OCI-LY7 (cell line): Measurements from ENCODE around the gene HSD17B1. TPM values are rescaled to one million over a fixed set of nuclear protein-coding genes. Genes with fewer than 3 reads are reported as not detected.

ENCODE experiments used
- BruUV-seq: library from RNA; stranded (reverse); fragments of 400-500 nt; replicated peaks from 2 replicates; lab custom pipeline; 2021; lab: Mats Ljungman, UMichigan
- CTCF ChIA-PET: fragments of 300-600 bp; sonication (Branson Sonifier 250); formaldehyde crosslinking; loops from one replicate; lab custom pipeline; 2022; ENCODE audit warnings: antibody characterized with exemption; ENCODE audit not compliant: unreplicated experiment; lab: Charles Lee
- POLR2A ChIA-PET: fragments of 300-600 bp; sonication (Branson Sonifier 250); formaldehyde crosslinking; loops from one replicate; lab custom pipeline; 2022; ENCODE audit warnings: antibody characterized with exemption; lab: Charles Lee
- DNase-seq: peaks from one replicate; pipeline ENCODE4 v3.0.0-alpha.2; 2015; ENCODE audit warnings: low spot score
- H2AFZ ChIP-seq: fragments of 200-600 bp; sonication (generic), shearing (Covaris generic); 2 replicates; pipeline ENCODE4 v1.6.1; 2014; ENCODE audit warnings: mild to moderate bottlenecking, antibody characterized with exemption, low read length, moderate library complexity
- H3K27ac ChIP-seq: fragments of 200-600 bp; sonication (generic); 2 replicates; pipeline ENCODE4 v1.5.1; 2014; ENCODE audit warnings: mixed run types, low read depth, mild to moderate bottlenecking, moderate library complexity, low read length, inconsistent platforms; ENCODE audit not compliant: poor library complexity, severe bottlenecking
- H3K36me3 ChIP-seq: fragments of 200-600 bp; sonication (generic); 2 replicates; pipeline ENCODE4 v1.6.1; 2014; ENCODE audit warnings: mild to moderate bottlenecking, antibody characterized with exemption, low read length, moderate library complexity, mixed read lengths; ENCODE audit not compliant: insufficient read depth
- H3K4me1 ChIP-seq: fragments of 200-600 bp; sonication (generic); 2 replicates; pipeline ENCODE4 v1.5.1; 2014; ENCODE audit warnings: mild to moderate bottlenecking, low read length; ENCODE audit not compliant: insufficient read depth, poor library complexity, severe bottlenecking
- H3K4me2 ChIP-seq: fragments of 200-600 bp; sonication (generic); 2 replicates; pipeline ENCODE4 v1.6.1; 2014; ENCODE audit warnings: mild to moderate bottlenecking, low read length
- H3K4me3 ChIP-seq: fragments of 200-600 bp; sonication (generic); 2 replicates; pipeline ENCODE4 v1.5.1; 2014; ENCODE audit warnings: mild to moderate bottlenecking, low read depth, low read length; ENCODE audit not compliant: poor library complexity, severe bottlenecking
- H3K79me2 ChIP-seq: fragments of 200-600 bp; sonication (generic); 2 replicates; pipeline ENCODE4 v1.6.1; 2016; ENCODE audit warnings: low read depth, mild to moderate bottlenecking, low read length, moderate library complexity, mixed read lengths; ENCODE audit not compliant: insufficient read depth
- H3K9me2 ChIP-seq: fragments of 200-600 bp; sonication (generic); 2 replicates; pipeline ENCODE4 v1.6.1; 2016; ENCODE audit warnings: mild to moderate bottlenecking, low read length, mixed read lengths; ENCODE audit not compliant: insufficient read depth
- H3K9me3 ChIP-seq: fragments of 200-600 bp; sonication (generic); 2 replicates; pipeline ENCODE4 v1.6.1; 2014; ENCODE audit warnings: mild to moderate bottlenecking, mixed run types, low read length, mixed read lengths
- H4K20me1 ChIP-seq: fragments of 200-600 bp; sonication (generic); 2 replicates; pipeline ENCODE4 v1.6.1; 2014; ENCODE audit warnings: mild to moderate bottlenecking, antibody characterized with exemption, low read length, moderate library complexity, mixed read lengths; ENCODE audit not compliant: insufficient read depth
- CTCF ChIP-seq: fragments of 200-600 bp; sonication (generic); conservative IDR thresholded peaks from 2 replicates; pipeline ENCODE4 v1.5.1; 2014; ENCODE audit warnings: mild to moderate bottlenecking, antibody characterized with exemption, low read length, moderate library complexity, mixed read lengths
- EZH2phosphoT487 ChIP-seq: fragments of 200-600 bp; sonication (generic); IDR thresholded peaks from 2 replicates; pipeline ENCODE4 v1.6.1; 2018; ENCODE audit warnings: low read depth, borderline replicate concordance, mild to moderate bottlenecking, mixed run types, antibody characterized with exemption, low read length, moderate library complexity, mixed read lengths
- intact Hi-C: fragments of 100-400 bp; cut with micrococcal nuclease; formaldehyde crosslinking; loops from one replicate; pipeline ENCODE4 v1.10.0; 2022; ENCODE audit not compliant: unreplicated experiment
- total RNA-seq, 2 experiments: library from RNA; depleted of rRNA in 1 of 2; stranded (reverse); fragments of >200 nt in 1 of 2; shearing (Covaris generic) in 1 of 2; gene quantifications; 2 replicates each; pipeline ENCODE4 v1.2.3, GENCODE V29; 2014 to 2022

HSD17B1 gene
- total RNA-seq, 2 experiments from 2014 or later, result 2.2 to 2.5 TPM

- ChIA-PET POLR2A (interaction anchor here (0.6 kb wide), 1 partner anchor 71 kb away, joined by 6 read pairs; no protein-coding TSS in a partner anchor), CTCF (no interaction called here)
- Histone ChIP-seq H4K20me1 (no peaks in the 10 kb centered on the region), H3K27ac (peak overlapping the region; percentile 31), H3K9me3 (no peaks in the 10 kb centered on the region), H2AFZ (no peak overlapping the region), H3K79me2 (peaks cover 4% of the 10 kb centered on the region; the same call in 1 of the 2 replicates), H3K36me3 (peaks cover 9% of the 10 kb centered on the region), H3K9me2 (no peaks in the 10 kb centered on the region), H3K4me1 (peaks cover 24% of the 10 kb centered on the region), H3K4me2 (peak overlapping the region; percentile 80), H3K4me3 (peak overlapping the region; percentile 79)
- TF ChIP-seq CTCF (no peak), EZH2phosphoT487 (no peak)
- no TSS peak for BruUV-seq
- intact Hi-C loops, result loop anchor here (5.0 kb wide), 1 partner anchor 404 kb away; no protein-coding TSS in a partner anchor
- DNase-seq, result peak; percentile 84
Measured at GRCh38 chr17:42536372-42537155, 16.2 kb upstream of the HSD17B1 start.

DNA sequence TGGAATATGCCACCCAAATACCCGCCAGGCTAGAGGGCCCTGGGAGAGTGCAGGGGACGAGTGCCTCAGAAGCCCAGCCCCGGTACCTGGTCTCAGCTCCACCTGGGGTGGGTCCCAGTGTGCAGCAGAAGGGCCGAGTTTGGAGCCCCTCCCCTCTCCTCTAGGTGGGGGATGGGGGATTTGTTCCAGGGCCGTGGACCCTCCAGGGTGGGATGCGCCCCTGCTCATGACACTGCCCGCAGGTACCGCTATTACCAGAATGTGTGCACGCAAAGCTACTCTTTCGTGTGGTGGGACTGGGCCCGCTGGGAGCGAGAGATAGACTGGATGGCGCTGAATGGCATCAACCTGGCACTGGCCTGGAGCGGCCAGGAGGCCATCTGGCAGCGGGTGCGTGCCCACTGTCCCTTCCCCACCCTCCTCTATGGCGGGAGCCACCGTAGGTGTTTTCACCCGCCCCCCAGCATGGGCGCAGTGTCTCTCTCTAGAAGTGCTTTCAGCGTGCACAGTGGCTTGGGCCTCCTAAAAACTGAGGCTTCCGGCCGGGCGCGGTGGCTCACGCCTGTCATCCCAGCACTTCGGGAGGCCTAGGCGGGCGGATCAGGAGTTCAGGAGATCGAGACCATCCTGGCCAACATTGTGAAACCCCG lies 15.4 kb upstream of the HSD17B1 start:
- H2AFZ ChIP-seq, result no peak overlapping the region
- no TSS peak for BruUV-seq
- H3K4me2 ChIP-seq, result peak overlapping the region; percentile 80
- intact Hi-C loops, result loop anchor here (5.0 kb wide), 1 partner anchor 405 kb away; no protein-coding TSS in a partner anchor
- no peaks in the 10 kb centered on the region for H4K20me1 ChIP-seq
- peaks cover 4% of the 10 kb centered on the region; the same call in 1 of the 2 replicates for H3K79me2 ChIP-seq
- ChIA-PET CTCF (no interaction called here), POLR2A (interaction anchor here (0.6 kb wide), 1 partner anchor 70 kb away, joined by 6 read pairs; no protein-coding TSS in a partner anchor)
- peak overlapping the region; percentile 79 for H3K4me3 ChIP-seq
- H3K4me1 ChIP-seq, result peaks cover 21% of the 10 kb centered on the region
- peaks cover 9% of the 10 kb centered on the region for H3K36me3 ChIP-seq
- no peaks in the 10 kb centered on the region for H3K9me3 ChIP-seq
- DNase-seq, result no peak
- no peak for TF ChIP-seq CTCF
- TF ChIP-seq EZH2phosphoT487, result no peak
- no peaks in the 10 kb centered on the region for H3K9me2 ChIP-seq
- H3K27ac ChIP-seq, result peak overlapping the region; percentile 31
